Measurements from ENCODE around the gene BCAN.
"Not testable (repeated sequence)": the region's sequence is repeated elsewhere in the genome, so short reads cannot be mapped to it uniquely, and the experiment has no call there.

BCAN gene

GRCh38 chr1:156641761-156642264 lies at the start of gene BCAN:
Gene BCAN, plus strand, starts transcription at chr1:156642117. Its CDS starts 3,938 bp downstream, at chr1:156646055.
- no peak for DNase-seq (ENCODE audit: low read depth)

GRCh38 chr1:156592158-156592909 lies 49.6 kb upstream of the BCAN start:
- no peak for DNase-seq (ENCODE audit: low read depth)

- no peak for DNase-seq (ENCODE audit: low read depth)
Measured at GRCh38 chr1:156592910-156593660, 48.8 kb upstream of the BCAN start.

- no peak for DNase-seq (ENCODE audit: low read depth)
Measured at GRCh38 chr1:156593661-156593989, 48.3 kb upstream of the BCAN start.

- DNase-seq (ENCODE audit: low read depth), result no peak
Measured at GRCh38 chr1:156594190-156594589, 47.7 kb upstream of the BCAN start.

GRCh38 chr1:156595016-156595415 lies 46.9 kb upstream of the BCAN start:
- no peak for DNase-seq (ENCODE audit: low read depth)

- no peak for DNase-seq (ENCODE audit: low read depth)
Measured at GRCh38 chr1:156596426-156596825, 45.5 kb upstream of the BCAN start.

GRCh38 chr1:156598125-156598524 lies 43.8 kb upstream of the BCAN start:
- no peak for DNase-seq (ENCODE audit: low read depth)

GRCh38 chr1:156598731-156599432 lies 43.0 kb upstream of the BCAN start:
- DNase-seq (ENCODE audit: low read depth), result no peak

- DNase-seq (ENCODE audit: low read depth), result no peak
Measured at GRCh38 chr1:156599811-156600210, 42.1 kb upstream of the BCAN start.

- no peak for DNase-seq (ENCODE audit: low read depth)
Measured at GRCh38 chr1:156600733-156601121, 41.2 kb upstream of the BCAN start.

GRCh38 chr1:156601122-156601830 lies 40.6 kb upstream of the BCAN start, which contains the start of gene GPATCH4:
Gene GPATCH4, minus strand, starts transcription at chr1:156601479.
- DNase-seq (ENCODE audit: low read depth), result peak; percentile 62

- no peak for DNase-seq (ENCODE audit: low read depth)
Measured at GRCh38 chr1:156601892-156602291, 40.0 kb upstream of the BCAN start.

GRCh38 chr1:156602557-156602993 lies 39.3 kb upstream of the BCAN start:
- no peak for DNase-seq (ENCODE audit: low read depth)

GRCh38 chr1:156607344-156607743 lies 34.6 kb upstream of the BCAN start:
- DNase-seq (ENCODE audit: low read depth), result not testable (repeated sequence)

- DNase-seq (ENCODE audit: low read depth), result peak; percentile 32
Measured at GRCh38 chr1:156608036-156608674, 33.8 kb upstream of the BCAN start.

GRCh38 chr1:156608981-156609380 lies 32.9 kb upstream of the BCAN start:
- peak; percentile 19 for DNase-seq (ENCODE audit: low read depth)

- DNase-seq (ENCODE audit: low read depth), result not testable (repeated sequence)
Measured at GRCh38 chr1:156610072-156610471, 31.8 kb upstream of the BCAN start.

- no peak for DNase-seq (ENCODE audit: low read depth)
Measured at GRCh38 chr1:156612666-156613065, 29.3 kb upstream of the BCAN start.

GRCh38 chr1:156615946-156616345 lies 26.0 kb upstream of the BCAN start:
- DNase-seq (ENCODE audit: low read depth), result no peak

- DNase-seq (ENCODE audit: low read depth), result no peak
Measured at GRCh38 chr1:156616463-156616862, 25.5 kb upstream of the BCAN start.

All from T-helper 22 cell (primary cell).